Neuron (in vitro differentiated cells): Measurements from ENCODE around the gene FCHSD1.

Experiments used
- H2AFZ ChIP-seq: one replicate; pipeline ENCODE4 v1.6.1; 2013; ENCODE audit warnings: low read depth, mild to moderate bottlenecking, inconsistent platforms, low read length, moderate library complexity
- H3K27me3 ChIP-seq: one replicate; pipeline ENCODE4 v1.6.1; 2013; ENCODE audit warnings: low read length; ENCODE audit not compliant: insufficient read depth
- H3K36me3 ChIP-seq: one replicate; pipeline ENCODE4 v1.6.1; 2013; ENCODE audit warnings: low read length; ENCODE audit not compliant: insufficient read depth
- H3K4me1 ChIP-seq: one replicate; pipeline ENCODE4 v1.6.1; 2013; ENCODE audit warnings: low read length; ENCODE audit not compliant: insufficient read depth
- H3K4me3 ChIP-seq: 2 replicates; pipeline ENCODE4 v1.5.1; 2013; ENCODE audit warnings: mild to moderate bottlenecking, low read length, moderate library complexity
- H3K9me3 ChIP-seq: one replicate; pipeline ENCODE4 v1.6.1; 2013; ENCODE audit warnings: low read length

Gene FCHSD1

GRCh38 chr5:141634720-141635119, 16.5 kb downstream of the FCHSD1 start:
- Histone ChIP-seq H2AFZ (no peak overlapping the region), H3K27me3 (no peaks in the 10 kb centered on the region), H3K4me1 (peaks cover 23% of the 10 kb centered on the region), H3K36me3 (peaks cover 26% of the 10 kb centered on the region), H3K9me3 (no peaks in the 10 kb centered on the region), H3K4me3 (no peak overlapping the region)

GRCh38 chr5:141633871-141634561, 17.2 kb downstream of the FCHSD1 start:
- no peaks in the 10 kb centered on the region for H3K27me3 ChIP-seq
- peaks cover 33% of the 10 kb centered on the region for H3K36me3 ChIP-seq
- no peaks in the 10 kb centered on the region for H3K9me3 ChIP-seq
- peaks cover 23% of the 10 kb centered on the region for H3K4me1 ChIP-seq
- H3K4me3 ChIP-seq = no peak overlapping the region
- H2AFZ ChIP-seq = no peak overlapping the region

GRCh38 chr5:141632650-141633049, 18.6 kb downstream of the FCHSD1 start:
- peaks cover 44% of the 10 kb centered on the region for H3K36me3 ChIP-seq
- H3K9me3 ChIP-seq = no peaks in the 10 kb centered on the region
- H2AFZ ChIP-seq = no peak overlapping the region

DNA sequence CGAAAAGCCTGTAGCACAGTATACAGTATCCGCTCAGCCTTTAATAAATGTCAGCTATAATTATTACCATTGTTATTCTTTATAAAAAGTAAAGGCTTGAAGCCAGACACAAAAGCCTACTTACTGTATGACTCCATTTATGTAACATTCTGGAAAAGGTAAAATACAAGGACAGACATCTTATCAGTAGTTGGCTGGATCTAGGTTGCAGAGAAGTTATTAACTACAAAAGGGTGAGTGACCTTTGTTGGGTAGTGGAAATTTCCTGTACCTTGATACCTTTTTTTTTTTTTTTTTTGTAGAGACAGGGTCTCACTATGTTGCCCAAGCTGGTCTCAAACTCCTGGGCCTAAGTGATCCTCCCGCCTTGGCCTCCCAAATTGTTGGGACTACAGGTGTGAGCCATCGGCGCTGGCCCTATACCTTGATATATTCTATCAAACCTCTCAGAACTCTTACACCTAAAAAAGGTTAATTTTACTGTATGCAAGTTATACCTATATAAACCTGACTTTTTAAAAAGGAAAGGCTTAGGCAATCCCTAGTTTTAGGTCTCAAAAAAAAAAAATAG, 20.6 kb downstream of the FCHSD1 start:
- Histone ChIP-seq H3K36me3 (peaks cover 60% of the 10 kb centered on the region), H2AFZ (no peak overlapping the region), H3K4me1 (peaks cover 12% of the 10 kb centered on the region), H3K9me3 (no peaks in the 10 kb centered on the region), H3K4me3 (no peak overlapping the region), H3K27me3 (no peaks in the 10 kb centered on the region)

More at GRCh38 chr5:141632650-141633049, 18.6 kb downstream of the FCHSD1 start:
- Histone ChIP-seq H3K4me1 (peaks cover 18% of the 10 kb centered on the region), H3K27me3 (no peaks in the 10 kb centered on the region), H3K4me3 (no peak overlapping the region)

DNA sequence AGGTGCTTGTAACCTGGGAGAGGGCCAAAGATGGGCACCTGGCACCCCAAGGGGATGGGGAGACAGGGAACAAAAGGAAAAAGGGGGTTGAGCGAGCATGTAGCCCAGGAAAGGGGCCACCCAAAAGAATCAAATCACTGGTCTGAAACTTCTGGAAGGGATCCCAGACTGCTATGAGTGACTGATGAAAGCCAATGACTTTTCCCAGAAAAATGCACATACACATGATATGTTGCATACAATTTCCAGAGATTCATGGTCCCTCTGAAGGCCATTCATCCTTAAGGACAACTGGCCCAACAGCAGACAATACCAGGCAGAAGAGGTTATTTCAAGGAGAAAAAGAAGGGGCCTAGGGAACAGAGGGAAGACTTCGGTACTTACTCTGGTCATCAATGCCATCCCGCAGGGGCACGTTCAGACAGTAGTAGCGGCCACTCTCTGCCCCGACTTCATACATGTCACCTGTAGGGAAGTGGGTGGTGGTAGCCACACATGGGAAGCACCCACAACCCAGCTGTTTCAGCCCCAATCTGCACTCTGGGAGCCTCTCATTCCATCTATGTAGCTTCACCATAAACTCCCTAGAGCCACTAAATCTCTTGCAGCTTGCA, 22.9 kb downstream of the FCHSD1 start:
- Histone ChIP-seq H3K4me3 (no peak overlapping the region), H3K4me1 (no peaks in the 10 kb centered on the region), H3K9me3 (no peaks in the 10 kb centered on the region), H2AFZ (no peak overlapping the region), H3K36me3 (peaks cover 75% of the 10 kb centered on the region), H3K27me3 (no peaks in the 10 kb centered on the region)

DNA sequence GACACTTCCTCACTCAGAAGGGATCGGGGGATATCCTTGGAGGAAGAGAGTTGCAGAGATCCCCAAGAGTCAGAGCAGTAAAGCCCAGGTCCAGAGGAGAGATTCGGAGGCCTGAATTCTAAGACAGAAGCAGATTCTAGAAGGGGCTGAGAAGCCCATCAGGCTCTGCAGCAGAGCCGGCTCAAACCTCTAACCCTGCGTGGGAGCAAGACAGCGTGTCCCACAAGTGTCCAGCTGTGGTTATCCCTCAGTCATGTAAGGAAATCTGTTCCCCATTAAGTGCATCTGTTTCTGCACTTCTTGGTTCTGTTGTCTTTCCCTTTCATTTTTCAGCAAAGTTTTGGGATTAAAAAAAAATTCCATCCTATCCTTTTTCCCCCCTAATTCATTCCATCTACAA, 27.6 kb downstream of the FCHSD1 start:
- no peaks in the 10 kb centered on the region for H3K4me1 ChIP-seq
- no peak overlapping the region for H2AFZ ChIP-seq
- H3K36me3 ChIP-seq = peaks cover 66% of the 10 kb centered on the region

GRCh38 chr5:141623186-141623585, 28.0 kb downstream of the FCHSD1 start:
- H3K4me1 ChIP-seq = no peaks in the 10 kb centered on the region
- no peak overlapping the region for H2AFZ ChIP-seq
- H3K4me3 ChIP-seq = no peak overlapping the region
- no peaks in the 10 kb centered on the region for H3K9me3 ChIP-seq
- peaks cover 64% of the 10 kb centered on the region for H3K36me3 ChIP-seq
- H3K27me3 ChIP-seq = no peaks in the 10 kb centered on the region

More for the DNA sequence above, 27.6 kb downstream of the FCHSD1 start:
- no peak overlapping the region for H3K4me3 ChIP-seq
- no peaks in the 10 kb centered on the region for H3K27me3 ChIP-seq
- H3K9me3 ChIP-seq = no peaks in the 10 kb centered on the region

DNA sequence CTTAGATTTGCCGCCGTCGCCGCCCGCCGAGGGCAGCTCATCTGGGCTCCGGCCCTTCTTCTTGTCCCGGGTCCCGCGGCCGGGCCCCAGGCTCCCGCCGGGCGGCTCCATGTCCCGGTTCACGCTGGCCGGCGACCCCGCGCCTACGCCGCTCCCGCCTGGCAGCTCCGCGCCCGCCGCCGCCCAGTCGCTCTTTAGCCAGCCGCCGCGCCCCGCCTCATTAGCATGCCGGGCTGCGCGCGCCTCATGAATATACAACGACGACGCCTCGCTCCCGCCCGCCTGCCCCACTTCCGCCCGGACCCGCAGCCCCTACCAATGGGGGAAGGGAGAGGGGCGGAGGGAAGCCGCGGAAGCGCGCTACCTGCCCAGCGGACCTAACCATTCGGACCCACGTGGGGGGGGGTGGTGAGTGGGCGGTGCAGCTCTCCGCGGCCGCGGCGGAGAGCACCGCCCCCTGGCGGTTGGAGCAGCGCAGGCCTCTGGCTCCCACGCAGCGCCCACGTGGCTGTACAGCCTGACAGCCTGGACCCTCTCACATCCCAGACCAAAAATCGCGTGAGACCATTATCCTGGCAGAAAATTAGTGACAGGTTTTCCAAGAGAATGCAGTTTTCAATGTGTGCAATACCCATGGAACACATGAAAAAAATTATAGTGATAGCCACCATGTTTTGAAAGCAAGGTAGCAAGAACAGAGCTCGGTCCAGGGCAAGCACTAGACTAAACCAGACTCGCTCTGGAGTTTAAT, 32.2 kb downstream of the FCHSD1 start, which contains the start of gene DIAPH1:
TSS of gene DIAPH1 (minus strand) at position 197 of the 751 bp plus-strand sequence. CDS start at position 111, 86 bp downstream.
- Histone ChIP-seq H2AFZ (peak within 1 kb of the TSS; percentile 87), H3K9me3 (peaks cover 7% of the 10 kb centered on the region), H3K4me1 (peaks cover 12% of the 10 kb centered on the region), H3K36me3 (peaks cover 30% of the 10 kb centered on the region), H3K27me3 (no peaks in the 10 kb centered on the region), H3K4me3 (peak within 1 kb of the TSS; percentile 91)

GRCh38 chr5:141618030-141618803, 33.0 kb downstream of the FCHSD1 start:
- H3K4me3 ChIP-seq = peak overlapping the region; percentile 91
- peaks cover 7% of the 10 kb centered on the region for H3K9me3 ChIP-seq

DNA sequence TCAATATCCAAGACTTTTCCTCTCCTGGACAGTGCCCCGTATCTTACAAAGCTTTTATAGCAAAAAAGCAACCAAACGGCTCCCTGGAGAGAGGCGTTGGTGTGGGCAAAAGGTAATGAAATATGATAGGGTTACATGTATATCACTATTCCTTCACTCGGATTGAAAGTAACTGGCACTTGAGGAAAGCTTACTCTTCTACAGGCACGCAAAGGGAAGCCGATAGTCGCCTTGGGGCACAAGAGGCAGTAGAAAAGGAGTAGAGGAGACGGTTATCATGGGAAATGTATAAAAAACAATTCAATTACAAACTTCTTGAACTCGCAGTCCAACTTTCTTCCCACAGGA, 33.6 kb downstream of the FCHSD1 start:
- no peaks in the 10 kb centered on the region for H3K27me3 ChIP-seq
- H3K36me3 ChIP-seq = peaks cover 21% of the 10 kb centered on the region
- peak overlapping the region; percentile 91 for H3K4me3 ChIP-seq
- H3K4me1 ChIP-seq = peaks cover 17% of the 10 kb centered on the region
- H2AFZ ChIP-seq = peak overlapping the region; percentile 87
- H3K9me3 ChIP-seq = peaks cover 7% of the 10 kb centered on the region

More at GRCh38 chr5:141618030-141618803, 33.0 kb downstream of the FCHSD1 start:
- H3K36me3 ChIP-seq = peaks cover 24% of the 10 kb centered on the region
- H3K27me3 ChIP-seq = no peaks in the 10 kb centered on the region
- H2AFZ ChIP-seq = peak overlapping the region; percentile 87
- peaks cover 17% of the 10 kb centered on the region for H3K4me1 ChIP-seq

DNA sequence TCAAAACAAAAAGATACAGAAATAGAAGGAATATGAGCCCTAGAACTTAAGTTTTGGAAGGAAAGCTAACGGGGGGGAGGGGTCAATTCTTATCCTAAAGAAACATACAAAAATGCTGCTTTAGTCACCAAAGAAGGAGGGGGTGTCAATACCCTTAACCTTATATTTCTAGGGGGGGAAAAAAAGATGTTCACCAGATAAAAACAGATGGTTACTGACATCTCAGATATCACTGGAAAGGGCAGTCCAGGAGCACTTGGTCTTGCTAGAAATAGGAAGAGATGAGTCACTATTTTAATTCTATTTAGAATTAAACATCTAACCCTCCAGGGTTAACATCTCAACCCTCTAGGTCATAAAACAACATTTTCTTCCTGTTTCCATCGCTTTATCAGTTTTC, 34.1 kb downstream of the FCHSD1 start:
- no peak overlapping the region for H2AFZ ChIP-seq
- peaks cover 17% of the 10 kb centered on the region for H3K4me1 ChIP-seq
- H3K4me3 ChIP-seq = peak overlapping the region; percentile 91
- no peaks in the 10 kb centered on the region for H3K27me3 ChIP-seq
- peaks cover 19% of the 10 kb centered on the region for H3K36me3 ChIP-seq
- peaks cover 7% of the 10 kb centered on the region for H3K9me3 ChIP-seq

- no peak overlapping the region for H2AFZ ChIP-seq
- H3K27me3 ChIP-seq = no peaks in the 10 kb centered on the region
- H3K4me1 ChIP-seq = peaks cover 17% of the 10 kb centered on the region
Measured at GRCh38 chr5:141615991-141616720, 35.1 kb downstream of the FCHSD1 start.

More at GRCh38 chr5:141615991-141616720, 35.1 kb downstream of the FCHSD1 start:
- peaks cover 12% of the 10 kb centered on the region for H3K36me3 ChIP-seq
- no peak overlapping the region for H3K4me3 ChIP-seq
- peaks cover 7% of the 10 kb centered on the region for H3K9me3 ChIP-seq
